Transverse colon (tissue), 4 donors: ENCODE results near the gene PIF1.

ENCODE experiments used
- POLR2A ChIP-seq: fragments of 450-650 bp; IDR thresholded peaks from one replicate; pipeline ENCODE4 v1.6.1; 2016; ENCODE audit warnings: antibody characterized with exemption, mild to moderate bottlenecking, moderate library complexity
- POLR2AphosphoS5 ChIP-seq, 3 donors: sonication (generic); formaldehyde crosslinking; IDR thresholded peaks; one replicate each; pipeline ENCODE4 v1.6.1; 2016; ENCODE audit warnings: antibody characterized with exemption in 3 of 3
- TF ChIP-seq, protein P1 (sequence below), 5 experiments: fragments of 200-600 bp in 3 of 5; fragments of 450-650 bp in 2 of 5; sonication (generic) in 3 of 5; IDR thresholded peaks; 1 replicate in 2 of 5; 2 replicates in 3 of 5; pipeline ENCODE4 v1.5.1; 2016 to 2017; ENCODE audit warnings: antibody characterized with exemption in 5 of 5, inconsistent platforms in 3 of 5, mild to moderate bottlenecking in 2 of 5, moderate library complexity in 1 of 5

DNA sequence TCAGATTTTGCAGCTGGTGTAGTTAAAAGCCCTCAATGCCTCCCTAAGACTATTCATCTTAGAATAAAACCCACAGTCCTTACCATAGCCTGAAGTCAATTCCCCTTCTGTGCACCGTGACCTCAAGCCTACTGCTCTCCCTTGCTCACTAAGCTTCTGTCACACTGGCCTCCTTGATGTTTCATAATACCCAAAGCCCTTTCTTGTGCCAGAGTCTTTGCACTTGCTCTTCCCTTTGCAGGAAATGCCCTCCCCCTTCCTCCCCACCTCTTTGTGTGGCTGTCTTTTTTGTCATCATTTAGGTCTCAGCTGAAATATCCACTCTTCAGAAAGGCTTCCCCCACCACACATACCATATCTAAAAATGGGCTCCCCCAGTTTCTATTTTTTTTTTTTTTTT lies 12.1 kb upstream of the PIF1 start:
- TF ChIP-seq, protein P1, sequence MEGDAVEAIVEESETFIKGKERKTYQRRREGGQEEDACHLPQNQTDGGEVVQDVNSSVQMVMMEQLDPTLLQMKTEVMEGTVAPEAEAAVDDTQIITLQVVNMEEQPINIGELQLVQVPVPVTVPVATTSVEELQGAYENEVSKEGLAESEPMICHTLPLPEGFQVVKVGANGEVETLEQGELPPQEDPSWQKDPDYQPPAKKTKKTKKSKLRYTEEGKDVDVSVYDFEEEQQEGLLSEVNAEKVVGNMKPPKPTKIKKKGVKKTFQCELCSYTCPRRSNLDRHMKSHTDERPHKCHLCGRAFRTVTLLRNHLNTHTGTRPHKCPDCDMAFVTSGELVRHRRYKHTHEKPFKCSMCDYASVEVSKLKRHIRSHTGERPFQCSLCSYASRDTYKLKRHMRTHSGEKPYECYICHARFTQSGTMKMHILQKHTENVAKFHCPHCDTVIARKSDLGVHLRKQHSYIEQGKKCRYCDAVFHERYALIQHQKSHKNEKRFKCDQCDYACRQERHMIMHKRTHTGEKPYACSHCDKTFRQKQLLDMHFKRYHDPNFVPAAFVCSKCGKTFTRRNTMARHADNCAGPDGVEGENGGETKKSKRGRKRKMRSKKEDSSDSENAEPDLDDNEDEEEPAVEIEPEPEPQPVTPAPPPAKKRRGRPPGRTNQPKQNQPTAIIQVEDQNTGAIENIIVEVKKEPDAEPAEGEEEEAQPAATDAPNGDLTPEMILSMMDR (IDR thresholded peaks at IDR 0.05): no peak
- TF ChIP-seq POLR2AphosphoS5 (IDR thresholded peaks at IDR 0.05): no peak
- TF ChIP-seq POLR2A: no peak
